ENCODE data around the gene C1orf87. TPM values are rescaled to one million over a fixed set of nuclear protein-coding genes. Genes with fewer than 3 reads are reported as not detected.
A peak's percentile ranks its signal among the peaks of the same experiment; 100 is the strongest.
"Not testable (repeated sequence)": the region's sequence is repeated elsewhere in the genome, so short reads cannot be mapped to it uniquely, and the experiment has no call there.

The C1orf87 gene
- polyA plus RNA-seq, 1 donor: 1.7 TPM

DNA sequence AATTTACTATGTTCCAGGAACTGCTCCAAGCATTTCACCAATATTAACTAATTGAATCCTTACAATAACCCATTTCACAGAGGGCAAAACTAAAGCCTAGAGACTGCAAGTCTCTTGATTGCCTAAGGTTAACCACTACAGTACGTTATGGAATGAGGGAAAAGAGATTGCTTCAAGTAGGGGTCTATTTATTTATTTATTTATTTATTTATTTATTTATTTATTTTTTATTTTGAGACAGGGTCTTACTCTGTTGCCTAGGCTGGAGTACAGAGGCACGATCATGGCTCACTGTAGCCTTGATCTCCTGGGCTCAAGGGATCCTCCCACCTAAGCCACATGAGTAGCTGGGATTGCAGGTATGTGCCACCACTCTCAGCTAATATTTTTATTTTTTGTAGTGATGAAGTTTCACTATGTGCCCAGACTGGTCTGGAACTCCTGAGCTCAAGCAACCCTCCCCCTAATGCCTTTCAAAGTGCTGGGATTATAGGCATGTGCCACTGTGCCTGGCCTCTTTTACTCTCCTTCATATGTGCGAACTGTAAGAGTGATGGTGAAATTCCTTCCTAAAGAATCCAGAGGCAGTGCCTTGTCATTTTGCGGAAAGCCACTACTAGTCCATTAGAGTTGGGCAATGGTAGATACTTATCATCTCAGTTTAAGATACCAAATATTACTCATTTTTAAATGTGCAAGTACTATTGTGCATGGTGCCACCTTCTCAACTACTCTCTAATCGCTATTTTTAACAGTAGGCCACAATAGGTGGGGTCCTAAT is 81.3 kb downstream of the C1orf87 start:
- DNase-seq: no peak

DNA sequence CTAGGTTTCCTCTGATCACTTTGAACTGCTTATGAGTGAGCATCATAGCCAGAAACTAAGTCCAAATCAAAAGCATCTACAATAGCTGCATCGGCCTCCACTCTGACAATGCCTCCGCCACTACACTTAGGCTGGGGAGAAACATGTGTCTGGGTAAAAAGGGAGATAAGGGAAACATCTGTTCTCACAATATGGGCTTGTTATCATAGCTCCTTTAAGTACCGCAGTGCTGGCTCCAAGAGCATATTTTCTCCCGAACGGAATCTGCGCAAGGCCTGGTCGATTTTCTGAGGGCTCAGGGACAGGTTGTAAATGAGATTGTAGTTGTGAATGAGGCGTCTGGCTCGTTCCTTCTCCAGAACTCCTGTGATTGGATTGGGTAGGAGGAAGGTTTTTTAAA is 83.1 kb downstream of the C1orf87 start:
- no peak for DNase-seq

DNA sequence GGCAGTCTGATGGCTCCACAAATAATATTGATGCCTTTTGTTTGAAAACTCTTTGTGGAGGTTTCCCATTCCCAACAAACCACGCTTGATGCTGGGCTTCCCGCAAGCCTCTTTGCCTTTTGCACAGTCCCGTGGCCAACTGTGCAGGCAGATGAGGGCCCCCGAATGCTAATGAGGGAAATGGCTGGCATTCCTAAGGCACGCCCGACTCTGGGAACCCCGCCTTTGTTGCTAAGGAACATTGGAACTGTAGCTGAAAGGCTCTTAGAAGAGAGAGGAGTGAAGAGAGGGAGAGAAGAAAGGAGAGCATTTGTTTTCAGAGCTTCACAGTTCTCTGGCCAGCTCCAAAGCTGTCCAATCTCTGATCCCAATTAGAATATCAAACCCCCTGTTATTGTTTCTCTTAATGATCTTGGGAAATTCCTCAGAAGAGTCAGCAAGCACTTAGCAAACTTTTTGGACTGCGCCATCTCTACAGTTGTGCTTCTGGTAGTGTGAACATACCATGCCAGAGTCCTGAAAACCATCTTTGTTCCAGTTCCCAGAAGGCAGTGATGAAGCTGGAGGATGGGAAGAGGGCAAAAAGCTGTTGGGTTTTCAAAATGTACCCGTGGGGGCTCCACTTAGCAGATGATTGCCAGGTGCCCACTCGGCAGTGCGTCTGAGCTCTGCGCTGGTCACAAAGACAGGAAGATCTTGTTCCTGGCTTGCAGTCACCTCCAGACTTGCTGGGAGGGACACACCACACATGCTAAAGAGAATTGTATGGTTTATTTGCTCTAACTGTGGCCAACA is 86.9 kb downstream of the C1orf87 start:
- no peak for DNase-seq

DNA sequence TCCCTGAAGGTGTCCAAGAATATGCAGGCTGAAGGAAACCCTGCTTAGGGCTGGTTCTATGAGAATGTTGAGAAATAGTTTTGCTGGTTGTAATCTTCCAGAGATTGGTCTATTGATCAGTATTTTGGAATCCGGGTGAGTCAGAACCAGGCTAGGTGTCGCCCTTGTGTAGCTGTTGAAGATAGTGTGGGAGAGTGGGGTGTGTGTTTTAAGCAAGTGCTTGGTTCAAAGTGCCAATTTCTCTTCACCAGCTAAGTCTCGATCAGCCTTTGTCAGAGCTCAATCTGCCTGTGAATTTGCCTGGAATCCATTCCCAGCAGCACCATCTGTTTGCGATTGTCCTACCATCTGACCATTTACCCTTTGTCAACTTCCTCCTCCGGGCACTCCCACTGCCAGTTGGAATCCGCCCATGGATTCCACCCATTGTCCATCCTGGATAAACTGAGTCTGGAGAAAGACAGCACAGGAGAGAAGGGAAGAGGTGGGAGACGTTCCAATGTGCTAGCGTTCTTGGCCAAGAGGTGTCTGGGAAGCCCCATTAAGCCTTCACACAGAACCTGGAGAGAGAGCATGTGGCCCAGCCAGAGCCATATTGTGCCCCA is 87.6 kb downstream of the C1orf87 start:
- no peak for DNase-seq

DNA sequence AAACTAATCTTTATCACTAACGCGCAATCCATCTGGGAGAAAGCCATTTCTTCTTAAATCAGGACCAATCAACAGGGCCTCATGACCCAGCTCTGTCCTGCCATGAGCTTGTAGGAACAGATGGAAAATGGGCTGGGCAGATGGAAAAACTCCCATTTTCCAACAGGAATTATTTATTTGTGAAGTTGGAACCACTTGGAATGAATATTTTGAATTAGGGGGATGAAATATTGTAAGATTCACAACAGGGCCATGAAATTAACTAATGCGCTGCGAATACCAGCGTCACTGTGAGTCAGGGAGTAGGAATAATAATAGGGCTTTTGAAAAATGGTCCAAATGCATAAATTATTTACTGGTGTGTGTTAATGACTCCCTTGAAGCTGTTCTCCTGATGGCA is 93.9 kb downstream of the C1orf87 start:
- no peak for DNase-seq

DNA sequence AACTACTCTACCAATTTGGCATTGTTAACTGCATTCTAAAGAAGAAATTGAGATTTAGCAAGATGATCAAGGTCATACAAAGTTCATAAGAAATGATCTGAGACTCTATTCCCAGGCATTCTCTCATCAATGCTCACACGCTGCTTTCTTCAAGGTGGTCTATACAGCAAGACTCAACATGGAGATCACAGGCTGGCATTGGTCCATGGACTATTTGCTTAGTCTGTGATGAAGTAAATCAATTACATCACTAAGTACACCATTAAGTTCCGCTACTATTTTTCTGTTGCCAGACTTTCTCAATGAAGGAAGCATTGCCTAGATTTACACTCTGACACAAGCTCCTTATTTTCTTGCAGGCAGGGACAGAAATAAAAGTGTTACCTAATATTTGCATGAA is 95.1 kb downstream of the C1orf87 start:
- DNase-seq: no peak

DNA sequence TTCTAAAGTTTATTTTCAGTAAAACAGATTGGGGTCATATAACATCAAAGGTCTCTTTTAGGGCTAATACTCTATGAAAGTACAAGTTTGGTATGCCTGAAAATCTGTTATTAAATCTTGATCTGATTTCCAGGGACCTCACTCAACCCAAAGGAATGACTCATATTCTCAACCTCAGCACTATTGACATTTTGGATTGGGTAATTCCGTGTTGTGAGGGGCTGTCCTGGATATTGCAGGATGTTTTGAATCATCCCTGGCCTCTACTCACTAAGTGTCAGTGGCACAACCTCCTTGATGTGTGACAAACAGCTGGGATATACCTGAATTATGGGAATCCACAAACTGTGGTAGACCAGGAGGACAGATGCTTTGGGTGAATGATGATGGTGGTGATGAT is 95.5 kb downstream of the C1orf87 start:
- DNase-seq: no peak

DNA sequence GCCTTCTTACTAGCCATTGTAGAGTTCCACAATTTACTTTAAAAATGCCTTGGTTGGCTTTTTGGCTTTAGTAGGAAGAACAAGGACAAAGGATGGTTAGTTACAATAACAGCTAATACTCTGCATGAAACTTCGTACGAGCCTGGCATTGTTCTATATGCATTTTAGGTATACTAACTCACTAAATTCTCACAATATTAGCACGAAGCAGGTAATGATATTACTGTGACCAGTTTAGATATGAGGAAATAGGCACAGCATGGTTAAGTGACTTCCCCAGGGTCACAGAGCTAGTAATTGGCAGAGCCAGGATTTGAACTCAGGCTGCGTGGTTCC is 96.5 kb downstream of the C1orf87 start:
- DNase-seq: no peak

DNA sequence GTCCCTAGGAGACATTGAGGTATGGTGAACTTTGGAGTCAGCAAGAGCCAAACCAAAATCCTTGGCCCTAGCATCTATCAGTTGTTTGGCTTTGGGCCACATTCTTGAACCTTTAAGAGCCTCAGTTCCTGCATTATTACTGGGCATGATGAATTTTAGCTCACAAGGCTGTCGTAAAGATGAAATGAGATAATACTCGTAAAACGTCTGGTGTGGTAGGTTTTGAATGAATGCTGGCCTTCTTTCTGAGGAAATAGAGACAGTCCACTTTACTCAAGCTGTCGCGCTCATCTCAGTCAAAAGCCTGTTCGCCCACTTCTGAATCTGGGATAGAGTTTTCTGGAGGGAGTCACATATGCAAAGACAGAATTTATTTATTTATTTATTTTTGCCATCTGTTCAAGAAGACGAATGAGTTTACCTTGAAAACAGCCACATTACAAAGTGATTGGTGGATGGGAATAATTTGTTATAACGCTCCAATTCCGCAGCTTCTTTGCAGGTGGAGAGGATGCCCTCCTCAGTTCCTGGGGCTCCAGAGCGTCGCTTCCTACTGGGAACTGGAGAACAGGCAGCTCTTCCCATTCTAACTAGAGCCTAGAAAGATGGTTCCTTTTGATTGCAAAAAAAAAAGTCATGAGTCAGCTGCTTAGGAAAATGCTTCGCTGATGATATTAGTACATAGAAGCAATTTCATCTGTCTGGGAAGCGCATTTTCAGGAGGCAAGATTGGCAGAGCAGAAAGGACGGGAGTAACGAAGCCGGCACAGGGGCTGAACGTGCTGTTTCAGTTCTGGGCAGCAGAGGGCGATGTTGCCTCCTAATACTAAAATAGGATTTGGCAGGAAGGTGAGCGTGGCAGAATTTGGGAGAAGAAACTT is 97.1 kb downstream of the C1orf87 start:
- peak; percentile 76 for DNase-seq

DNA sequence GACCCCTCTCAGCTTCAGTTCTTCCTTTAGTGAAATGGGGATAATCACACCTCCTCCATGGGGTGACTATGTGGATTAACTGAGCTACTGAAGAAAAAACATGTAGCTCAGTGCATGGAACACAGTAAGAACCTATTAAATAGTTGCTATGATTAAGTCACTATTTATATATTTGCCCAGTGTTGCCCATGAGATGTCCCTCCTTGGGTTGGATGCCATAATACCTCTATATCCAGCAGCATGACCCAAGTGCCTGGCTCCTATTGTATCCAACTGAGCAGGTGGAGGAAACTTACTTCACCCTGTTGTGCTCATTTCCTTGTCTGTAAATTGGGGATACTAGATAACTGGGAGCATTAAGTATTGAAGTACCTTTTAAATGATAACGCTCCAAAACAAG is 99.9 kb downstream of the C1orf87 start:
- DNase-seq: no peak

DNA sequence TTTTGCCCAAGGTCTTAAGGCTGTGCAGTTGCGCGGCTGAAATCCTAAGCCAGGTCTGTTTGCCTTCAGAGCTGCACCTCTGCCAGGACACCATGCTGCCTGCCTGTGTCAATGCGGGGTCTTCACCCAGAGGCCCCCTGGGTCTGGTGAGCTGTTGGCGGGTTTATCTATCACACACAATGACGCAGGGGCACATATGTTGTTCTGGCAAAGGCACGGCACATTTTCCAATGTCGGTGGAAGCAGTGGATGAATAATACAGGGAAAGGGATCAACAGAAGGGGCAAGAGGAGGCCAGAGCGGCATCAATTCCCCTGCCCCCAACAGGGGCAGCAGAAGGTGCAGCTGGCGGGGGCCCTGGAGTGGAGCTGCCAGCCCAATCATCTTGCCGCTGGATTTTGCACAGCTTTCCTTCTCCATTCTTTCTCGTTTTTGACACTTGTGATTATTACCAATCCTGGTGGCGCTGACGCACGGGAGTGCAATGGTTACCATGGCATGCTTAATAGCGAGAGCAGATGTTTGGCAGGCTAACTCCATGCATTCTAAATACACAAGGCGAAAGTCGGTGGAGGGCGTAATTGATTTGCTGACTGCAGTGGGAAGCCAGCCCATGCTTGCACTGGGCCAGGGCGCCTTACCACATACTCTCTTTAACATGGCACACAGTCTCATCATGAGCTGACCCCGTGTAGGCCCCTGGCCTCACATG is 101.2 kb downstream of the C1orf87 start:
- DNase-seq: peak; percentile 75

DNA sequence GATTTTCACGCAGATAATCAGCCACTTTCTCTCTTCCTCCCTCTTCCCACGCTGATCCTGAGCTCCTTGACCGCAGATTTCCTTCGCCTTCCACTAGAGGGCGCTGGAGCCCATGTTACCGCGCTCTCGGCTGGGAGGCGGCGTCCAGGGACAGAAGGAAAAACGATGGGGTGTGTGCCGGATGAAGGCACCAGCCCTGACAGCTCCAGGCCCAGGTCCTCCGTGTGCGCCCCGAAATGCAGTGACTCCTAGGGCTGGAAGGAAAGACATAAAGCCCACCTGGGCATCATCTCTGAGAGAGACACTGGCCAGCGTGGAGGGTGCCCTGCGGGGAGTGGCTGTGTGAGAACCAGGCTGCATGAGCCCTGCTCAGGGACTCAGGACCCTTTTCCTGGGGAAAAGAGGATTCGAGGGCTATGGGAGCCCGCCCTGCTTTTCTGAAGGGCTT is 102.1 kb downstream of the C1orf87 start:
- peak; percentile 87 for DNase-seq

DNA sequence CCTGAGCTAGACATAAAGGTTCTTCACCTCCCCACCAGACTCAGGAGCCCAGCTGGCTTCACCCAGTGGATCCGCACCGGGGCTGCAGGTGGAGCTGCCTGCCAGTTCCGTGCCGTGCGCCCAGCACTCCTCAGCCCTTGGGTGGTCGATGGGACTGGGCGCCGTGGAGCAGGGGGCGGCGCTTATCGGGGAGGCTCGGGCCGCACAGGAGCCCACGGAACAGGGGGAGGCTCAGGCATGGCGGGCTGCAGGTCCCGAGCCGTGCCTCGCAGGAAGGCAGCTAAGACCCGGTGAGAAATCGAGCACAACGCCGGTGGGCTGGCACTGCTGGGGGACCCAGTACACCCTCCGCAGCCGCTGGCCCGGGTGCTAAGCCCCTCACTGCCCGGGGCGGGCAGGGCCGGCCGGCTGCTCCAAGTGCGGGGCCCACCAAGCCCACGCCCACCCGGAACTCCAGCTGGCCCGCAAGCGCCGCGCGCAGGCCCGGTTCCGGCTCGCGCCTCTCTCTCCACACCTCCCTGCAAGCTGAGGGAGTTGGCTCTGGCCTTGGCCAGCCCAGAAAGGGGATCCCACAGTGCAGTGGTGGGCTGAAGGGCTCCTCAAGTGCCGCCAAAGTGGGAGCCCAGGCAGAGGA is 103.9 kb downstream of the C1orf87 start:
- DNase-seq: not testable (repeated sequence)

DNA sequence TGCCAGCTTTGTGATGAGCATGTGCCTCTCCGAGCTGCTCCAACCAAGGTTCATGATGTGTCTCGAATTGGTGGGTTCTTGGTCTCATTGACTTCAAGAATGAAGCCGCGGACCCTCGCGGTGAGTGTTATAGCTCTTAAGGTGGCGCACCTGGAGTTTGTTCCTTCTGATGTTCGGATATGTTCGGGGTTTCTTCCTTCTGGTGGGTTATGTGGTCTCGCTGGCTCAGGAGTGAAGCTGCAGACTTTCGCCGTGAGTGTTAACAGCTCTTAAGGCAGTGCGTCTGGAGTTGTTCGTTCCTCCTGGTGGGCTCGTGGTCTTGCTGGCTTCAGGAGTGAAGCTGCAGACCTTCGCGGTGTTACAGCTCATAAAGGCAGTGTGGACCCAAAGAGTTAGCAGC is 104.8 kb downstream of the C1orf87 start:
- not testable (repeated sequence) for DNase-seq

DNA sequence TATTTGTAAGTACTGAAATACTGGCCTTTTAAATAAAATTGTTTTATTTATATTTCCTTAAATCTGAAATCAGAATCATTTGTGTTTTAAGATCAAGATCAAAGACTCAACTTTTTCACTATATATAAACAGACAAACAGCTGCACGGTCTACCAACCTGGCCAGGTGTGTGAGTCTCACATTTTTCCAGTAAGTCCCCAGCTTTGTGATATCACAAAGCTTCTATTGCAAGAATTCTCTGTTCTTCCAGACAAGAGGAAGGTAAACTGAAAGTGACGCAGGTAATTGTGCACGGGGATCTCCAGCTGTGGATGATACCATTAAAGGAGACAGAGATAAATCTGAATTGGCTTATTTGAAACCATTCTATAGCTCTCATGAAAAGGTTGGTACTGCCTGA is 105.8 kb downstream of the C1orf87 start:
- no peak for DNase-seq

DNA sequence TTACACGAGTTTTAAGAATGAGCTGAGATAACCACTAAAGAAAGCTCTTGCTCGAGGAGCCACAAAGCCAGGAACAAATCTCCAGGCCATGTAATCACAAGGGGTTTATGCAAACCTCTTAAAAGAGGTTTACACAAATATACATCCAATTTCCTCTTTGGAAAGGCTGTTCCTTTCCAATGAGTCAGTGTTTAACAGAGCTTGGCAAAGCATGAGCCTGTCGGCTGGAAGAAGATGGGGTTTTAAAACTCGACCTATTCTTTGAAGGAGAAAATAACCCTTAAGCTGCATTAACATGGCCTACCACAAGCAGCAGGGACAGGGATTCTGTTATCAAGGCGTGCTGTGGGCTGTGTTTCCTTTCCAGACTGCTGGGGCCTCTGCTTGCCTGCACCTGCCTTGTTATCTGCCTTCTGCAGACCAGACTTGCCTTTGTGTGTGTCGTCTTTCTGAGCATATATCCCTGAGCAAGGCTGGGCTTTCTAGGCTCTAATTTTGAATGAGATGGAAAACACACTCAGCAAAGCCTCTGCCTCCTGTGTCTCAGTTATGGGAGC is 106.4 kb downstream of the C1orf87 start:
- no peak for DNase-seq

DNA sequence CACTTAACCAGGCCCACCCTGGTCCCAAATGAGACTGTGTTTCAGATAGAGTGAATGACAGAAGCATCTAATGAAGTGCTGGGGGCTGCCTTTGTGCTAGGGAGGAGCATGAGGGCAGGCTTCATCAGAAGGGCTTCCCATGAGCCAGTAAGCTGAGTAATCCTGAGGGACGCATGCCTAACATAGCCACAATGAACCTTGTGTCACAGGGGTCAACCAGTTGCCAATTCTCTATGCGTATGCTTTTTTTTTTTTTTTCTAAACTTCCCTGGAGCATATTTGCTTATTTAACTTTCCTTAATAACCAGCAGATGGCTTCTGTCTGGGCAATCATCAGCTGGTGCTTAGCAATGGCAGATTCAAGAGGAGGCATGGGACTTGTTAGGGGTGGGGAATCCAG is 121.5 kb downstream of the C1orf87 start:
- no peak for DNase-seq

DNA sequence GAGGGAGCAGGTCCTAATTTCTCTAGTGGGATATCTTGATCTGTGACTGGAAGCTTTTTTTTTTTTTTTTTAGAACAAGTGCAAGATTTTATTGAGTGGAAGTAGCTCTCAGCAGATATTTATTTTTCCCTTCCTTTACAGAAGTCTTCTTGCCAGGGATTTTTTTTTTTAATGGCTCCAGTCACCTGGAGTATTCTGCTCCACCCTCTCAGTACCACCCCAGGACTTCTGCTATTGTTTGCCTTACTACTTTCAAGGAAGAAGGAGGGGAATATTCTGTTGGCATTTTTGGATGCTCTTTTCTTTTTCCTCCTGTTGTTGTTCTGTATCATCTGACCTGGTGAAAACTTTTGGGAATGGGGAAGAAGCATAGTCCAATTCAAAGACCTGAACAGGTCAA is 123.9 kb downstream of the C1orf87 start:
- DNase-seq: no peak

DNA sequence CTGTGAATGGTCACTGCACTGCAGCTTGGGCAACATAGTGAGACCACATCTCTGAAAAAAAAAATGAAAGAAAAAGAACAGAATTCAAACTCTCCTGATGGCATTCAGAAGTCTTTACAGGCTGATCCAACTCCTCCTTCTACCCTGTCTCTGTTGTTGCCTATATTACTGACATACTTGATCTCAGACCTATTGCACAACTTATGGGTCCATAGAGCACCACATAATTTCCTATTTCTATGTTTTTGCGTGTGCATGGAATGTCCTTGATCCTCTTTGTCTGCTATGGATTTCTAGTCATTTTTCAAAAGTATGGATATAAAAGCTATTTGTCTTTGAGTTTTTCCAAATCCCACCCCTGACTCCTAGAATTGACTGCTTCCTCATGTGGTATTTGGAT is 124.6 kb downstream of the C1orf87 start:
- no peak for DNase-seq

DNA sequence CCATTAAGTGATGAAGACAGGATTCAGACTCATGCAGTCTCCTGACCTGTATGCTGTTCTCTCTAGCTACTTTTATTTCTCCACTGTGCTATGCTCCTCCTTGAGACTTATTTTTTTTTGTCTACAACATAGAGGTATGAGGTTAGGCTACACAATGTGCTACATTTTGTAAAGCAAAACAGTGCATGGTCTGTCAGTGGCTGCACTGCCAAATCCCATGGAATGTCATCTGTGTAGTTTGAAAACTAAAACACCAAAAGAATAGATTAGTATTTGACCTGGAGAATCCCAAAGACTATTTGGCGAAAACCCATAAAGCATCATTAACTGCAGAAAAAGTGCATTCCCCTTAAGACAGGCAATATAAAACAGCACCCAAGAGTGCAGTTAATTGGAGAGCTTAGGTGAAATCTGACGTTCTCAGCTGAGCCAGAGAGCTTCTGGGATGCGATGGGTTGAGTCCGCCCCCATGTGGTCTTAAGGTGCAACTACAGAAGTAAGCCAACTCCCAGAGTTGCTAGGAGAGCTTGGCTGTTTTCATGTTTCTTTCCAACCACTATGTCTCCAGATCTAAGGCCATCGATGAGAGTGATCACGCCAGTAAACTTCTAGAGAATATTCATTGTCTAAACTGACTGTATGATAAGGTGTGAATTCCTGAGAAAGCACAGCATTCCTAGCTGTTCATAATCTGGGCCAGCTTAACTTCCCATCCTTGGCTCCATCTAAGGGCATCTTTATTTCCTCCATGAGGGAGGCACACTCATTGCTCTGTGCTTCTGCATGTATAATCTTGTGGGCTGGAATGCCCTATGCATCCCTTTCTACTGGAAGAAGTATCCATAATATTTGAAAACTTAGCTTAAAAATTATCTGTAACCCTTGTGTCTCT is 126.3 kb downstream of the C1orf87 start:
- peak; percentile 58 for DNase-seq
